ENCODE data around the gene CD300LG. TPM values are rescaled to one million over a fixed set of nuclear protein-coding genes. Genes with fewer than 3 reads are reported as not detected.

The CD300LG gene
- total RNA-seq, 6 experiments from 2014 or later: 0.12 to 0.73 (median 0.55) TPM; not detected in 1

- Histone ChIP-seq H3K27me3 (peaks cover 10 to 14% of the 10 kb centered on the region in 2 donors), H3K9me3 (no peaks in the 10 kb centered on the region), H3K36me3 (no peaks in the 10 kb centered on the region), H3K4me3 (no peak overlapping the region), H3K4me1 (peaks cover 0 to 7% (median 0%) of the 10 kb centered on the region in 4 donors), H3K27ac (no peak overlapping the region)
- intact Hi-C loops (cut with DNase I): loop anchor here in 1 of 2 donors (10.0 kb wide), 1 partner anchor 89 kb away; no protein-coding TSS in a partner anchor
- no peak for ATAC-seq
- TF ChIP-seq CTCF (IDR thresholded peaks at IDR 0.05) (no peak), POLR2A (IDR thresholded peaks at IDR 0.05) (no peak)
- DNase-seq: no peak
- WGBS (ENCODE audit: insufficient coverage, low coverage, low lambda C conversion rate, missing lambda C conversion rate): 20% methylated on average over 3 of the region's 3 CpGs
Observed at GRCh38 chr17:43905400-43905984, 58.5 kb downstream of the CD300LG start.

GRCh38 chr17:43905985-43906852, 59.2 kb downstream of the CD300LG start:
- no peak overlapping the region for H3K4me3 ChIP-seq
- intact Hi-C loops (cut with DNase I): loop anchor here in 1 of 2 donors (10.0 kb wide), 1 partner anchor 89 kb away; no protein-coding TSS in a partner anchor
- 5% methylated on average over 13 of the region's 37 CpGs for WGBS (ENCODE audit: insufficient coverage, low coverage, low lambda C conversion rate, missing lambda C conversion rate)
- H3K9me3 ChIP-seq: no peaks in the 10 kb centered on the region
- H3K27me3 ChIP-seq: peaks cover 10 to 14% of the 10 kb centered on the region in 2 donors
- no peak overlapping the region for H3K27ac ChIP-seq
- DNase-seq (peak in 1 of 3 donors; percentile 63), ATAC-seq (peak; percentile 23 to 38 (median 30))
- TF ChIP-seq POLR2A (IDR thresholded peaks at IDR 0.05) (no peak), CTCF (IDR thresholded peaks at IDR 0.05) (no peak)
- H3K4me1 ChIP-seq: peaks cover 0 to 7% (median 0%) of the 10 kb centered on the region in 4 donors
- H3K36me3 ChIP-seq: no peaks in the 10 kb centered on the region

GRCh38 chr17:43906951-43907424, 60.0 kb downstream of the CD300LG start:
- Histone ChIP-seq H3K27ac (no peak overlapping the region), H3K9me3 (no peaks in the 10 kb centered on the region), H3K36me3 (no peaks in the 10 kb centered on the region), H3K27me3 (peaks cover 10 to 14% of the 10 kb centered on the region in 2 donors), H3K4me1 (peaks cover 0 to 7% (median 0%) of the 10 kb centered on the region in 4 donors), H3K4me3 (peak overlapping the region; percentile 12 to 31 (median 24))
- DNase-seq (no peak), ATAC-seq (no peak)
- TF ChIP-seq CTCF (IDR thresholded peaks at IDR 0.05) (no peak), POLR2A (IDR thresholded peaks at IDR 0.05) (no peak)
- WGBS (ENCODE audit: insufficient coverage, low coverage, low lambda C conversion rate, missing lambda C conversion rate): 6% methylated on average over 8 of the region's 29 CpGs
- intact Hi-C loops (cut with DNase I): loop anchor here in 1 of 2 donors (10.0 kb wide), 1 partner anchor 88 kb away; no protein-coding TSS in a partner anchor

- peaks cover 0 to 7% (median 0%) of the 10 kb centered on the region in 4 donors for H3K4me1 ChIP-seq
- no peaks in the 10 kb centered on the region for H3K36me3 ChIP-seq
- WGBS (ENCODE audit: insufficient coverage, low coverage, low lambda C conversion rate, missing lambda C conversion rate): 0% methylated on average over 4 of the region's 36 CpGs
- no peak within 1 kb of the TSS for H3K27ac ChIP-seq
- intact Hi-C loops (cut with DNase I): loop anchor here in 1 of 2 donors (10.0 kb wide), 1 partner anchor 87 kb away; no protein-coding TSS in a partner anchor
- peak within 1 kb of the TSS; percentile 12 to 31 (median 24) for H3K4me3 ChIP-seq
- DNase-seq (no peak), ATAC-seq (peak in 2 of 4 donors; percentile 38 to 41)
- H3K27me3 ChIP-seq: peaks cover 10 to 14% of the 10 kb centered on the region in 2 donors
- TF ChIP-seq CTCF (IDR thresholded peaks at IDR 0.05) (no peak), POLR2A (IDR thresholded peaks at IDR 0.05) (no peak)
- H3K9me3 ChIP-seq: no peaks in the 10 kb centered on the region
Observed at GRCh38 chr17:43907425-43907981, 60.5 kb downstream of the CD300LG start, which contains the start of gene MPP2. TSS of gene MPP2 (minus strand) at chr17:43907536. CDS start at chr17:43904460, 3,076 bp downstream.

Measured in right lobe of liver (tissue), 6 donors.